B cell (primary cell): Measurements from ENCODE around the gene COL6A1. TPM values are rescaled to one million over a fixed set of nuclear protein-coding genes. Genes with fewer than 3 reads are reported as not detected.

Experiments used
- ATAC-seq: fragments of 200-7000 bp; cut with Tn5 transposase; one replicate; pipeline ENCODE4 v1.10.0; 2021; ENCODE audit warnings: low read depth, mild to moderate bottlenecking, moderate number of reproducible peaks, moderate library complexity
- CTCF ChIA-PET: fragments of 350-600 bp; sonication (Branson Sonifier 250); formaldehyde crosslinking; loops from one replicate; lab custom pipeline; 2021; ENCODE audit warnings: antibody characterized with exemption, inconsistent platforms; lab: Charles Lee
- POLR2A ChIA-PET: fragments of 350-600 bp; sonication (Branson Sonifier 250); formaldehyde crosslinking; loops from one replicate; lab custom pipeline; 2021; ENCODE audit warnings: antibody characterized with exemption; lab: Charles Lee
- DNase-seq: peaks from one replicate; pipeline ENCODE4 v3.0.0; 2013
- H2AFZ ChIP-seq: 2 replicates; pipeline ENCODE4 v1.6.1; 2012; ENCODE audit warnings: mild to moderate bottlenecking, low read depth, low read length; ENCODE audit not compliant: insufficient read depth, poor library complexity, severe bottlenecking
- H3K27ac ChIP-seq, 2 donors: 1 replicate in 1 of 2; 2 replicates in 1 of 2; pipeline ENCODE4 v1.5.1; 2012 to 2013; ENCODE audit warnings: low read length in 2 of 2, mild to moderate bottlenecking in 2 of 2, moderate library complexity in 1 of 2
- H3K27me3 ChIP-seq, 4 experiments: fragments of 200-600 bp in 1 of 4; sonication (generic) in 1 of 4; replicated peaks in 1 of 4; 1 replicate in 2 of 4; 2 replicates in 2 of 4; pipeline versions ENCODE4 v1.6.1 to v1.7.0; 2013 to 2016; ENCODE audit warnings: low read length in 3 of 4, mild to moderate bottlenecking in 2 of 4, mixed read lengths in 1 of 4, moderate library complexity in 1 of 4; ENCODE audit not compliant: insufficient read depth in 4 of 4, control insufficient read depth in 3 of 4; ENCODE audit errors: control extremely low read depth in 1 of 4
- H3K36me3 ChIP-seq, 2 experiments: replicated peaks in 1 of 2; 1 replicate in 1 of 2; 2 replicates in 1 of 2; pipeline versions ENCODE4 v1.6.1 to v1.7.1; 2013; ENCODE audit warnings: low read length in 1 of 2; ENCODE audit not compliant: insufficient read depth in 2 of 2, control insufficient read depth in 1 of 2; ENCODE audit errors: control extremely low read depth in 1 of 2, extremely low read depth in 1 of 2
- H3K4me1 ChIP-seq, 2 donors: fragments of 200-600 bp in 1 of 2; sonication (generic) in 1 of 2; 1 replicate in 1 of 2; 2 replicates in 1 of 2; pipeline versions ENCODE4 v1.5.1 to v1.6.1; 2013 to 2017; ENCODE audit warnings: low read length in 2 of 2; ENCODE audit not compliant: control insufficient read depth in 2 of 2, insufficient read depth in 2 of 2
- H3K4me2 ChIP-seq: replicated peaks from 2 replicates; pipeline ENCODE3; 2012; ENCODE audit warnings: mild to moderate bottlenecking, low read depth, low read length; ENCODE audit not compliant: poor library complexity, severe bottlenecking
- H3K4me3 ChIP-seq, 5 experiments: fragments of 200-600 bp in 1 of 5; sonication (generic) in 1 of 5; 1 replicate in 3 of 5; 2 replicates in 2 of 5; pipeline versions ENCODE4 v1.5.1 to v1.7.0; 2011 to 2016; ENCODE audit warnings: low read length in 4 of 5, mild to moderate bottlenecking in 4 of 5, low read depth in 2 of 5, control low read depth in 1 of 5, moderate library complexity in 1 of 5; ENCODE audit not compliant: insufficient read depth in 1 of 5; ENCODE audit errors: control extremely low read depth in 1 of 5, extremely low read depth in 1 of 5
- H3K79me2 ChIP-seq: fragments of 200-600 bp; sonication (generic); one replicate; pipeline ENCODE4 v1.6.0; 2016; ENCODE audit warnings: low read length; ENCODE audit not compliant: control insufficient read depth, insufficient read depth
- H3K9ac ChIP-seq: fragments of 200-600 bp; sonication (generic); 2 replicates; pipeline ENCODE4 v1.6.1; 2017; ENCODE audit warnings: mild to moderate bottlenecking, low read length, moderate library complexity
- H3K9me3 ChIP-seq, 3 donors: one replicate each; pipeline versions ENCODE4 v1.6.1 to v1.7.1; 2013; ENCODE audit warnings: low read length in 2 of 3; ENCODE audit not compliant: control insufficient read depth in 2 of 3, insufficient read depth in 1 of 3; ENCODE audit errors: control extremely low read depth in 1 of 3
- H4K20me1 ChIP-seq: 2 replicates; pipeline ENCODE4 v1.6.0; 2012; ENCODE audit warnings: mild to moderate bottlenecking, low read length; ENCODE audit not compliant: insufficient read depth, control insufficient read depth, poor library complexity, severe bottlenecking
- H3K27ac Mint-ChIP-seq: one replicate; pipeline ENCODE4 v1.8.0; 2021; ENCODE audit warnings: mixed read lengths
- H3K27me3 Mint-ChIP-seq: one replicate; pipeline ENCODE4 v1.8.0; 2021; ENCODE audit warnings: mixed read lengths
- H3K4me1 Mint-ChIP-seq: one replicate; pipeline ENCODE4 v1.8.0; 2021; ENCODE audit warnings: mixed read lengths
- H3K4me3 Mint-ChIP-seq: one replicate; pipeline ENCODE4 v1.8.0; 2021; ENCODE audit warnings: mixed read lengths
- H3K9me3 Mint-ChIP-seq: one replicate; pipeline ENCODE4 v1.8.0; 2022; ENCODE audit warnings: mixed read lengths; ENCODE audit not compliant: insufficient read depth
- CTCF ChIP-seq: fragments of 200-600 bp; IDR thresholded peaks from one replicate; pipeline ENCODE4 v1.8.0; 2022; ENCODE audit warnings: antibody characterized with exemption, mild to moderate bottlenecking
- EZH2 ChIP-seq: IDR thresholded peaks from 2 replicates; pipeline ENCODE4 v1.6.1; 2012; ENCODE audit warnings: borderline replicate concordance, low read depth, mild to moderate bottlenecking, moderate library complexity, low read length; ENCODE audit not compliant: insufficient read depth, poor library complexity, severe bottlenecking
- WGBS: methylation state at CpG from one replicate; pipeline ENCODE4 v1.1.5; 2013; ENCODE audit warnings: missing lambda C conversion rate; ENCODE audit not compliant: insufficient coverage; 5-methylcytosine and 5-hydroxymethylcytosine counted together
- intact Hi-C: fragments of 100-400 bp; cut with micrococcal nuclease; formaldehyde crosslinking; loops from one replicate; pipeline ENCODE4 v1.10.0; 2022
- polyA plus RNA-seq: library from polyadenylated mRNA; depleted of rRNA; stranded (reverse); fragments of >200 nt; gene quantifications from 2 replicates; pipeline ENCODE4 v1.2.3, GENCODE V29; 2012
- total RNA-seq, 2 donors: library from RNA; stranded (reverse); fragments of 120-200 nt in 1 of 2; gene quantifications; 1 replicate in 1 of 2; 2 replicates in 1 of 2; pipeline versions ENCODE4 v1.2.3 to v1.2.4, GENCODE V29; 2013 to 2022

Gene COL6A1
- total and polyA plus RNA-seq, 2 donors (not counting 1 experiment from before 2014, with no cell fraction given): 0.39 to 0.67 TPM

DNA sequence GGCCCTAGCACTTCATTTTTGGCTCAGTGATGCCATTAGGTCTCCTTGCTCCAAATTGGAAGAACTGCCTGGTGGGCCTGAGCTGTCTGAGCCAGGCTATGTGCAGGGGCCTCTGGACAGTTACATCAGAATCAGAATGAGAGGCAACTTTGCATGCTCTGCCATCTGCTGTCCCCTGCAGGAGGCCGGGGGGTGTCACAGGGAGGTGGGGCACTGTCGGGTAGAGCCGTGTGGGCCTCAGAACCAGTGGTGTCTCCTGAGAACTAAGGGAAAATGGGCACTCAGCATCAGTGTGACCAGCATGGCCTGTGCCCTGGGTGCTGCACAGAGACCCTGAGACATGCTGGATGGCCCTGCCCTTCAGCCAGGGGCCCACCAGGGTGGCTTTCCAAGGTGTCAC is 47.0 kb upstream of the COL6A1 start:
- Histone ChIP-seq H3K9me3 (peaks cover 0 to 59% (median 13%) of the 10 kb centered on the region in 3 donors), H3K9ac (no peak overlapping the region), H3K27me3 (no peaks in the 10 kb centered on the region), H3K36me3 (no peaks in the 10 kb centered on the region), H3K4me2 (no peak overlapping the region), H3K27ac (no peak overlapping the region), H3K4me1 (no peaks in the 10 kb centered on the region), H3K4me3 (no peak overlapping the region), H4K20me1 (no peaks in the 10 kb centered on the region), H3K79me2 (no peaks in the 10 kb centered on the region), H2AFZ (no peak overlapping the region)
- peaks cover 8% of the 10 kb centered on the region for H3K27me3 Mint-ChIP-seq
- no peak overlapping the region for H3K27ac Mint-ChIP-seq
- intact Hi-C loops: no loop called here
- no peak overlapping the region for H3K4me3 Mint-ChIP-seq
- no peak for ATAC-seq
- ChIA-PET POLR2A (no interaction called here), CTCF (no interaction called here)
- H3K4me1 Mint-ChIP-seq: no peaks in the 10 kb centered on the region
- DNase-seq: no peak
- TF ChIP-seq CTCF (no peak), EZH2 (no peak)
- no peaks in the 10 kb centered on the region for H3K9me3 Mint-ChIP-seq
- 77% methylated on average over 3 of the region's 3 CpGs for WGBS

DNA sequence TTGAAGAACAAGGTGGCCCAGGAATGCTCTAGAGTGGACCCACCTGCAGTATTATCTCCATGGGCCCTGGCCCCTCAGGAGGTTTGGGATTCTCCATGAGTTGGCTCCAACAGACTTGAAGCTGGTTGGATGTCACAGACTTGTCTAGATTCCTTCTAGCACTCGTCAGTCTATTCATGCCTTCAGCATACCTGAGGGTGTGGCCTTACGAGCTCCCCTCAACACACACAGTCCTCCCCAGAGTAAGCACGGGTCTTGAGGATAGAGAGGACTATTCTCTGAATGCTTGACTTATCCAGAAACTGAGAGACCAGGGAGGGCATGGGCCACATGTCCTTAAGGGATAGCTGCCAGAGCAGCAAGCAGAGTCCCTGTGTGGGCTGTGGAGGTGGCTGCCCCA is 45.9 kb upstream of the COL6A1 start:
- intact Hi-C loops: no loop called here

More for the DNA sequence above, 45.9 kb upstream of the COL6A1 start:
- Mint-ChIP-seq H3K4me1 (no peaks in the 10 kb centered on the region), H3K4me3 (no peak overlapping the region), H3K27me3 (peaks cover 4% of the 10 kb centered on the region), H3K27ac (no peak overlapping the region), H3K9me3 (no peaks in the 10 kb centered on the region)
- TF ChIP-seq CTCF (no peak), EZH2 (no peak)
- H4K20me1 ChIP-seq: no peaks in the 10 kb centered on the region
- H3K4me1 ChIP-seq: no peaks in the 10 kb centered on the region
- H3K27me3 ChIP-seq: no peaks in the 10 kb centered on the region
- ChIA-PET CTCF (no interaction called here), POLR2A (no interaction called here)
- no peak overlapping the region for H3K27ac ChIP-seq
- no peak overlapping the region for H2AFZ ChIP-seq
- H3K79me2 ChIP-seq: no peaks in the 10 kb centered on the region
- peaks cover 0 to 62% (median 13%) of the 10 kb centered on the region in 3 donors for H3K9me3 ChIP-seq
- H3K9ac ChIP-seq: no peak overlapping the region
- H3K36me3 ChIP-seq: no peaks in the 10 kb centered on the region
- DNase-seq (no peak), ATAC-seq (no peak)
- H3K4me3 ChIP-seq: no peak overlapping the region
- H3K4me2 ChIP-seq: no peak overlapping the region
- WGBS: 80% methylated on average over 1 of the region's 3 CpGs
